Kidney epithelial cell (primary cell): ENCODE results near the gene FGD5. TPM values are rescaled to one million over a fixed set of nuclear protein-coding genes. Genes with fewer than 3 reads are reported as not detected.

Experiments used
- DNase-seq: peaks from one replicate; pipeline ENCODE4 v3.0.0-alpha.2; 2010; ENCODE audit warnings: low read depth
- H3K27me3 ChIP-seq: 2 replicates; pipeline ENCODE4 v1.6.0; 2011; ENCODE audit warnings: low read length; ENCODE audit not compliant: control insufficient read depth, insufficient read depth
- H3K36me3 ChIP-seq: 2 replicates; pipeline ENCODE4 v1.5.1; 2011; ENCODE audit warnings: low read length; ENCODE audit not compliant: control insufficient read depth, insufficient read depth
- H3K4me3 ChIP-seq: 2 replicates; pipeline ENCODE4 v1.5.1; 2011; ENCODE audit warnings: low read depth, mild to moderate bottlenecking, control low read depth, low read length
- total RNA-seq: library from RNA; depleted of rRNA; stranded (reverse); fragments of >200 nt; gene quantifications from 2 replicates; pipeline ENCODE4 v1.2.3, GENCODE V29; 2015
- TF ChIP-seq, protein P1 (sequence below): IDR thresholded peaks from 2 replicates; pipeline ENCODE4 v1.5.1; 2011; ENCODE audit warnings: mild to moderate bottlenecking, moderate library complexity, low read length, control low read depth, inconsistent platforms; ENCODE audit not compliant: insufficient read depth, poor library complexity, severe bottlenecking

FGD5 gene
- total RNA-seq, 1 donor from 2014 or later, result 1.4 TPM

DNA sequence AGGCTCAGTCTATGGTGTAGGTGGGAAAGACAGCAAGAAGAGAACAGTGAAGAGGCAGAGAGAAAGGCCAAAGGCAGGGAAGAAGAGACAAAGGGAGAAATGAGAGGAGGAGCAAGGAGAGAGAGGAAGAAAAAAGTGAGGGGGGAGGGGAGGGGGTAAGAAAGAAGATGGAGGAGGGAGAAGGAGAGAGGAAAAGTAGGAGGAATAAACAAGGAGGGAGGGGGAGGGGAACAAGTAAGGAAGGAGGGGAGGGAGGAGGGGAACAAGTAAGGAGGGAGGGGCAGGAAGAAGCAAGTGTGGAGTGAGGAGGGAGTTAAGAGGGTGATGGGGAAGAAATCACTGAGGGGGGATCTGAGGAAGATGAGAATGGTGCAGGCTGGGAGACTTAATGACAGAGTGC lies 45.5 kb upstream of the FGD5 start:
- Histone ChIP-seq H3K4me3 (no peak overlapping the region), H3K27me3 (no peaks in the 10 kb centered on the region), H3K36me3 (no peaks in the 10 kb centered on the region)
- DNase-seq, result no peak
- TF ChIP-seq, protein P1, sequence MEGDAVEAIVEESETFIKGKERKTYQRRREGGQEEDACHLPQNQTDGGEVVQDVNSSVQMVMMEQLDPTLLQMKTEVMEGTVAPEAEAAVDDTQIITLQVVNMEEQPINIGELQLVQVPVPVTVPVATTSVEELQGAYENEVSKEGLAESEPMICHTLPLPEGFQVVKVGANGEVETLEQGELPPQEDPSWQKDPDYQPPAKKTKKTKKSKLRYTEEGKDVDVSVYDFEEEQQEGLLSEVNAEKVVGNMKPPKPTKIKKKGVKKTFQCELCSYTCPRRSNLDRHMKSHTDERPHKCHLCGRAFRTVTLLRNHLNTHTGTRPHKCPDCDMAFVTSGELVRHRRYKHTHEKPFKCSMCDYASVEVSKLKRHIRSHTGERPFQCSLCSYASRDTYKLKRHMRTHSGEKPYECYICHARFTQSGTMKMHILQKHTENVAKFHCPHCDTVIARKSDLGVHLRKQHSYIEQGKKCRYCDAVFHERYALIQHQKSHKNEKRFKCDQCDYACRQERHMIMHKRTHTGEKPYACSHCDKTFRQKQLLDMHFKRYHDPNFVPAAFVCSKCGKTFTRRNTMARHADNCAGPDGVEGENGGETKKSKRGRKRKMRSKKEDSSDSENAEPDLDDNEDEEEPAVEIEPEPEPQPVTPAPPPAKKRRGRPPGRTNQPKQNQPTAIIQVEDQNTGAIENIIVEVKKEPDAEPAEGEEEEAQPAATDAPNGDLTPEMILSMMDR, result no peak

DNA sequence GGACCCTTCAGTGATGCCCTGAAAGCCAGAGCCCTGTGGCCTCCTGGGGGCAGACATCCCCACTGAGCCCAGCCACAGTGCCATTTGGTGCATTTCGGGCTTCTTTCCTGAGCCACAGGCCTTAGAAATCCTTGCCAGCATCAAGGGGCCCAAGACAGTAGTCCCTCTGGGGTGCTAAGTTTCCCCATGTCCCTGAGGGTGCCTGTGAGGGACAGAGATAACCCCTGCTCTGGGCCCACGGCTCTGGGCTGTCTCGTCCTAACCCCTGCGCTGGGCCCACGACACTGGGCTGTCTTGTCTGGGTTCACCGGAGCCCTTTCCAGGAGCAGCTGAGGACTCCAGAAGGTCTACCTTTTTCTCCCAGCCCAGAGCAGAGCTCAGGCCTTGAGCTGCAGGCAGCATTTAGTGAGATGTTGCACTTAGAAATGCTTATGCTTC lies 45.1 kb upstream of the FGD5 start:
- TF ChIP-seq, protein P1, result no peak
- no peak overlapping the region for H3K4me3 ChIP-seq
- H3K36me3 ChIP-seq, result no peaks in the 10 kb centered on the region
- DNase-seq, result no peak
- H3K27me3 ChIP-seq, result no peaks in the 10 kb centered on the region

DNA sequence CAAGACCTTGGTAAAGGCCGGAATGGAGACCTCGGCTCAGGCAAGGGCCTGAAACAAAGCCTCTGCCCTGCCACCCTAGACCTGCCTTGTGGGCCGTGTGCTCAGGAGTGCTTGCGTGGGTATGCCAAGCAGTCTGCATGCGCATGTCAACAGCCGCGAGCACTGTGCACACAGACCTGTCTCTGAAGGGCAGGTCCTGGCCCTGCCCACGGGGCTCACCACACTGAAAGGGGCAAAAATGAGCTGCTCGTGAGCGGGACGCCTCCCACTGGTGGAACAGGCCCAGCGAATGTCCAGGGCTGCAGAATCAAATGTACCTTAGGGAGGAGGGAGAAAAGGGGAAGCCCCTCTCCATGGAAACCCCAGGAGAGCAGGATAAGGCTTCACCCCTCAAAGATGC lies 44.3 kb upstream of the FGD5 start:
- DNase-seq, result no peak
- TF ChIP-seq, protein P1, result no peak
- Histone ChIP-seq H3K4me3 (no peak overlapping the region), H3K27me3 (no peaks in the 10 kb centered on the region), H3K36me3 (no peaks in the 10 kb centered on the region)

DNA sequence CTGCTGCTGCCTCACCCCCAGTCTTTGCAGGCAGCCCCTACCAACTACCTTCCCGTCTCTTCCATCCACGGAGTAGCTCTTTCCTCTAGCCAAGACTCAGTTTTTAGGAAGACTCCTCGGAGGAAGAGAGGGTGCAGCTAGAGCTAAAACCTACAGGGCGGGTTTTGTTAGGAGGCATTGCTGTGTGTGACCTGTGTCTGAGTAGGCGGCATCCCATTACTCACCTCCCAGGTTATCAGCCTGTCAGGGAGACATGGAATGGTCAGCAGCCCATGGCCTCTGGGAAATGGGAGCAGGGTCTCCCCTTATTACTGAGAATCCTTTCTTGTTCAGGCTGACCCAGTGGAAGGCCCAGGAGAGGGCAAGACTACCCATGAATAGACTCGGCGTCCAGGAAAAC lies 43.8 kb upstream of the FGD5 start:
- H3K27me3 ChIP-seq, result no peaks in the 10 kb centered on the region
- DNase-seq, result no peak
- TF ChIP-seq, protein P1, result no peak

DNA sequence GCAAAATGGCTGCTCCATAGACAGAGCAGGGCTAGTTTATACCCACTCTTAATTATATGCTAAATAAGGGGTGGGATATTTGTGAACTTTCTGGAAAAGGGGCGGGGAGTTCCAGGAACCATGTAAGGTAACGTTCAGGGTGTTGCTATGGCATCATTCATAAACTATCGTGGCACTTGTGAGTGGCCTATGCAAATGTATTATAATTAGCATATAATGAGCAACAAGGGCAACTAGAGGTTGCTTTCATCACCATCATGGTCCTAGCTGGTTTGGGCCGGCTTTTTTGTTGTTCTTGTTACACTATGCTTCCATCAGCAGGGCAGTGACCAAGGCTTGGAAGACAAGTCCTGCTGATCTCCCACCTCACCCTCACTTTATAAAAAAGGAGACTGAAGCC lies 43.2 kb upstream of the FGD5 start:
- no peaks in the 10 kb centered on the region for H3K36me3 ChIP-seq
- no peak overlapping the region for H3K4me3 ChIP-seq
- no peaks in the 10 kb centered on the region for H3K27me3 ChIP-seq
- TF ChIP-seq, protein P1, result no peak
- DNase-seq, result no peak

More for the DNA sequence above, 43.8 kb upstream of the FGD5 start:
- no peak overlapping the region for H3K4me3 ChIP-seq
- no peaks in the 10 kb centered on the region for H3K36me3 ChIP-seq

DNA sequence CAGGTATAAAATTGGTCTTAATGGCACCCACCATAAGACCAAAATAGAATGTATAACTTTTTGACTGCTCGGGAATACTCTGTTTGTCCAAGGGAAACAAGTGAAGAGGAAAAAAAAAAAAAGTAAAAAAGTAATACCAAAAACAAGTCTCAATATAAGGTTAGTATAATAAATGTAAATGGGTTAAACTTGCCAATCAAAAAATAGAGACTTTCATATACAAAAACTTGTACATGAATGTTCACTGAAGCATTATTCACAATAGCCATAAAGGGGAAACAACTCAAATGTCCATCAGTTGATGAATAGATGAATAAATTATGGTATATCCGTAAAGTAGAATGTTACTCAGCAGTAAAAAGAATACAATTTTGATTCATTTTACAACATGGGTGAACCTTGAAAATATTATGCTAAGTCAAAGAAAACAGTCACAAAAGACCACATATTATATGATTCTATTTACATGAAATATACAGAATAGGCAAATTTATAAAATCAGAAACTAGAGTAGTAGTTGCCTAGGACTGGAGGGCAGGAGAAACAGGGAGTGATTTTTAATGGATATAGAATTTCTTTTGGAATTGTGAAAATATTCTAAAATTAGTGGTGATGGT lies 39.6 kb upstream of the FGD5 start:
- no peaks in the 10 kb centered on the region for H3K27me3 ChIP-seq
- H3K4me3 ChIP-seq, result no peak overlapping the region
- DNase-seq, result no peak
- TF ChIP-seq, protein P1, result no peak
- no peaks in the 10 kb centered on the region for H3K36me3 ChIP-seq
